Embryonic facial prominence (tissue), 1 donor: Measurements from ENCODE around the gene CDH13.

ENCODE experiments used
- DNase-seq: peaks from one replicate; pipeline ENCODE4 v3.0.0-alpha.2; 2016; ENCODE audit errors: extremely low spot score

CDH13 gene

GRCh38 chr16:83162791-83163190 is 536.0 kb downstream of the CDH13 start:
- DNase-seq: no peak

GRCh38 chr16:83164816-83165215 is 538.0 kb downstream of the CDH13 start:
- DNase-seq: no peak

- DNase-seq: no peak
Observed at GRCh38 chr16:83171396-83171795, 544.6 kb downstream of the CDH13 start.

GRCh38 chr16:83174671-83175070 is 547.9 kb downstream of the CDH13 start:
- no peak for DNase-seq

- no peak for DNase-seq
Observed at GRCh38 chr16:83176802-83177201, 550.0 kb downstream of the CDH13 start.

GRCh38 chr16:83185902-83186301 is 559.1 kb downstream of the CDH13 start:
- DNase-seq: no peak

- no peak for DNase-seq
Observed at GRCh38 chr16:83187405-83187804, 560.6 kb downstream of the CDH13 start.

GRCh38 chr16:83196796-83197195 is 570.0 kb downstream of the CDH13 start:
- DNase-seq: no peak

GRCh38 chr16:83197450-83197849 is 570.7 kb downstream of the CDH13 start:
- DNase-seq: no peak

GRCh38 chr16:83198977-83199376 is 572.2 kb downstream of the CDH13 start:
- DNase-seq: no peak

- no peak for DNase-seq
Observed at GRCh38 chr16:83200005-83200779, 573.4 kb downstream of the CDH13 start.

GRCh38 chr16:83201748-83202147 is 575.0 kb downstream of the CDH13 start:
- DNase-seq: no peak

- no peak for DNase-seq
Observed at GRCh38 chr16:83205896-83206295, 579.1 kb downstream of the CDH13 start.

GRCh38 chr16:83206426-83206825 is 579.7 kb downstream of the CDH13 start:
- no peak for DNase-seq

GRCh38 chr16:83211711-83212110 is 584.9 kb downstream of the CDH13 start:
- no peak for DNase-seq

GRCh38 chr16:83212301-83212841 is 585.6 kb downstream of the CDH13 start:
- DNase-seq: no peak

GRCh38 chr16:83214671-83215070 is 587.9 kb downstream of the CDH13 start:
- DNase-seq: no peak

GRCh38 chr16:83215406-83216001 is 588.7 kb downstream of the CDH13 start:
- no peak for DNase-seq

- DNase-seq: no peak
Observed at GRCh38 chr16:83219285-83219684, 592.5 kb downstream of the CDH13 start.

GRCh38 chr16:83220066-83220465 is 593.3 kb downstream of the CDH13 start:
- no peak for DNase-seq

- no peak for DNase-seq
Observed at GRCh38 chr16:83224642-83225041, 597.9 kb downstream of the CDH13 start.

- no peak for DNase-seq
Observed at GRCh38 chr16:83227336-83227735, 600.6 kb downstream of the CDH13 start.

GRCh38 chr16:83231729-83232128 is 605.0 kb downstream of the CDH13 start:
- no peak for DNase-seq
